LNCaP clone FGC (cell line): ENCODE measurements around the gene OR13C4.
"Not testable (repeated sequence)": the region's sequence is repeated elsewhere in the genome, so short reads cannot be mapped to it uniquely, and the experiment has no call there.

Experiments used
- DNase-seq: peaks from one replicate; pipeline ENCODE4 v3.0.0-alpha.2; 2011; ENCODE audit warnings: low read depth
- H3K4me3 ChIP-seq: 2 replicates; pipeline ENCODE4 v1.5.1; 2011; ENCODE audit warnings: mild to moderate bottlenecking, low read depth, low read length, control low read depth
- TF ChIP-seq, protein P1 (sequence below): IDR thresholded peaks from 2 replicates; pipeline ENCODE4 v1.5.1; 2012; ENCODE audit warnings: mild to moderate bottlenecking; ENCODE audit not compliant: control insufficient read depth, insufficient read depth; ENCODE audit errors: extremely low read depth

Gene OR13C4

DNA sequence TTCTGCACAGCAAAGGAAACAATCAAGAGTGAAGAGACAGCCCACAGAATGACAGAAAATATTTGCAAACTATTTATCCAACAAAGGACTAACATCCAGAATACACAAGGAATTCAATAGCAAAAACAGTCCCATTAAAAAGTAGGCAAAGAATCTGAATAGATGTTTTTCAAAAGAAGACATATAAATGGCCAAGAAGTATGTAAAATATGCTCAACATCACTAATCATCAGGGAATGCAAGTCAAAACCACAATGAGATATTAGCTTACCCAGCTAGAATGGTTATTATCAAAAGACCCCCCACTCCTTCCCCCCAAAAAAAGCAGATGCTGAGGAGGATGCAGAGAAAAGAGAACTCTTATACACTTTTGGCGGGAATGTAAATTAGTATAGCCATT is 28.5 kb upstream of the OR13C4 start:
- DNase-seq: no peak
- no peak overlapping the region for H3K4me3 ChIP-seq
- TF ChIP-seq, protein P1, sequence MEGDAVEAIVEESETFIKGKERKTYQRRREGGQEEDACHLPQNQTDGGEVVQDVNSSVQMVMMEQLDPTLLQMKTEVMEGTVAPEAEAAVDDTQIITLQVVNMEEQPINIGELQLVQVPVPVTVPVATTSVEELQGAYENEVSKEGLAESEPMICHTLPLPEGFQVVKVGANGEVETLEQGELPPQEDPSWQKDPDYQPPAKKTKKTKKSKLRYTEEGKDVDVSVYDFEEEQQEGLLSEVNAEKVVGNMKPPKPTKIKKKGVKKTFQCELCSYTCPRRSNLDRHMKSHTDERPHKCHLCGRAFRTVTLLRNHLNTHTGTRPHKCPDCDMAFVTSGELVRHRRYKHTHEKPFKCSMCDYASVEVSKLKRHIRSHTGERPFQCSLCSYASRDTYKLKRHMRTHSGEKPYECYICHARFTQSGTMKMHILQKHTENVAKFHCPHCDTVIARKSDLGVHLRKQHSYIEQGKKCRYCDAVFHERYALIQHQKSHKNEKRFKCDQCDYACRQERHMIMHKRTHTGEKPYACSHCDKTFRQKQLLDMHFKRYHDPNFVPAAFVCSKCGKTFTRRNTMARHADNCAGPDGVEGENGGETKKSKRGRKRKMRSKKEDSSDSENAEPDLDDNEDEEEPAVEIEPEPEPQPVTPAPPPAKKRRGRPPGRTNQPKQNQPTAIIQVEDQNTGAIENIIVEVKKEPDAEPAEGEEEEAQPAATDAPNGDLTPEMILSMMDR: no peak

- no peak overlapping the region for H3K4me3 ChIP-seq
- DNase-seq: no peak
- TF ChIP-seq, protein P1: no peak
Observed at GRCh38 chr9:104553261-104553660, 26.3 kb upstream of the OR13C4 start.

DNA sequence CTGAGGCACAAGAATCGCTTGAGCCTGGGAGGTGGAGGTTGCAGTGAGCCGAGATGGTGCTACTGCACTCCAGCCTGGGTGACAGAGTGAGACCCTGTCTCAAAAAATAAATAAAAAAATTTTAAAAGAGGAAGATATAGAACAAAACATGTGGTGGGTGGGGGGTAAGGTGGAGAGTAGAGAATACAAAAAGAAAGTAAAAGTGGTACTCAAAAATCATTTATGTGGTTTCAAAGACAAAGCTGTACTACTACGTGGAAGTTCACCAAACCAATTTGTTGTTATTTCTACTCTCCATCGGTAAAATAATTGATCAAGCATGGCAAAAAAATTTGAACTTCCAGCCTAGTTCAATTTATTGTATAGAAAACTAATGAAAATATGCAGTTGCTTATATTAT is 17.6 kb upstream of the OR13C4 start:
- TF ChIP-seq, protein P1: no peak
- DNase-seq: no peak
- no peak overlapping the region for H3K4me3 ChIP-seq

DNA sequence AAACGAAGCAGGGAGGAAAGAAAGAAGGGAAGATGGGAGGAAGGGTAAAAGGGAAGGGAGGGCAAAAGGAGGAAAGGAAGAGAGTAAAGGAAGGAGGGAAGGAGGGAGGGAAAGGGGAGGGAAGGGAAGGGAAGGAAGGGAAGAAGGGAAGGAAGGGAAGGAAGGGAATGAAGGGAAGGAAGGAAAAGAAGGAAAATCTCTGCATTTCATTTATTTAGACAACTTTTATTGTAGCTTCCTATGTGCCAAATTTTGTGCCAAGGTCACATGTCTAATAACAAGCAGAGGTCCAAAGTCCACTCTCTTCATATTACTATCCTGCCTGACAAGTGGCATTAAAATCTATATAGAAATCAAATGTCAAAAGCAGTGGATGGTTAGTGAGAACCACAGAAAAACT is 12.3 kb upstream of the OR13C4 start:
- DNase-seq: no peak
- H3K4me3 ChIP-seq: no peak overlapping the region
- TF ChIP-seq, protein P1: no peak

- TF ChIP-seq, protein P1: no peak
- no peak within 1 kb of the TSS for H3K4me3 ChIP-seq
- DNase-seq: no peak
Observed at GRCh38 chr9:104536756-104537155, 9.7 kb upstream of the OR13C4 start, which contains the start of gene OR13C3. TSS of gene OR13C3 (minus strand) at chr9:104536856. CDS start at chr9:104536723, 133 bp downstream.

DNA sequence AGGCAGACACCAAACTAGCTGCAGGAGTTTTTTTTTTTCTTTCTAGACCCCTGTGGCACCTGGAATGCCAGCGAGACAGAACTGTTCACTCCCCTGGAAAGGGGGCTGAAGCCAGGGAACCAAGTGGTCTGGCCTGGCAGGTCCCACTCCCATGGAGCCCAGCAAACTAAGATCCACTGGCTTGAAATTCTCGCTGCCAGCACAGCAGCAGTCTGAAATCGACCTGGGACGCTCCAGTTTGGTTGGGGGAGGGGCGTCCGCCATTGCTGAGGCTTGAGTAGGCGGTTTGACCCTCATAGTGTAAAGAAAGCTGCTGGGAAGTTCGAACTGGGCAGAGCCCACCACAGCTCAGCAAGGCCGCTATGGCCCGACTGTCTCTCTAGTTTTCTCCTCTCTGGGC is 6.8 kb downstream of the OR13C4 start:
- not testable (repeated sequence) for DNase-seq, H3K4me3 ChIP-seq

GRCh38 chr9:104514901-104515300 is 12.1 kb downstream of the OR13C4 start:
- no peak overlapping the region for H3K4me3 ChIP-seq
- TF ChIP-seq, protein P1: no peak
- DNase-seq: no peak
